IPS-NIHi11 (cell line): ENCODE data around the gene DNMT3A.

Experiments used
- DNase-seq: peaks from one replicate; pipeline ENCODE4 v3.0.0; 2012; ENCODE audit warnings: mixed read lengths, low spot score

Gene DNMT3A

GRCh38 chr2:25343187-25343825, 1.6 kb upstream of the DNMT3A start:
- no peak for DNase-seq

GRCh38 chr2:25342372-25343186, 854 bp upstream of the DNMT3A start:
- peak; percentile 98 for DNase-seq

- DNase-seq: peak; percentile 65
Measured at GRCh38 chr2:25341011-25341727, 556 bp downstream of the DNMT3A start.

- peak; percentile 63 for DNase-seq
Measured at GRCh38 chr2:25340181-25340921, 1.4 kb downstream of the DNMT3A start.

- peak; percentile 52 for DNase-seq
Measured at GRCh38 chr2:25339791-25340180, 1.9 kb downstream of the DNMT3A start.

GRCh38 chr2:25339211-25339674, 2.5 kb downstream of the DNMT3A start:
- no peak for DNase-seq

GRCh38 chr2:25338401-25338800, 3.3 kb downstream of the DNMT3A start:
- no peak for DNase-seq

- no peak for DNase-seq
Measured at GRCh38 chr2:25337891-25338290, 3.8 kb downstream of the DNMT3A start.

- no peak for DNase-seq
Measured at GRCh38 chr2:25337276-25337675, 4.4 kb downstream of the DNMT3A start.

- DNase-seq: no peak
Measured at GRCh38 chr2:25336383-25336841, 5.3 kb downstream of the DNMT3A start.

GRCh38 chr2:25335971-25336370, 5.8 kb downstream of the DNMT3A start:
- DNase-seq: no peak

GRCh38 chr2:25335204-25335603, 6.5 kb downstream of the DNMT3A start:
- no peak for DNase-seq

GRCh38 chr2:25334482-25334881, 7.2 kb downstream of the DNMT3A start:
- no peak for DNase-seq

GRCh38 chr2:25333981-25334380, 7.7 kb downstream of the DNMT3A start:
- DNase-seq: no peak

GRCh38 chr2:25332571-25332970, 9.2 kb downstream of the DNMT3A start:
- DNase-seq: no peak

GRCh38 chr2:25331686-25332365, 9.9 kb downstream of the DNMT3A start:
- DNase-seq: no peak

- DNase-seq: no peak
Measured at GRCh38 chr2:25330937-25331336, 10.8 kb downstream of the DNMT3A start.

GRCh38 chr2:25330273-25330672, 11.5 kb downstream of the DNMT3A start:
- DNase-seq: no peak

GRCh38 chr2:25328152-25329085, 13.3 kb downstream of the DNMT3A start:
- no peak for DNase-seq

GRCh38 chr2:25326326-25327013, 15.3 kb downstream of the DNMT3A start:
- DNase-seq: no peak
